GM21381 (cell line): Measurements from ENCODE around the gene RTL9.

ENCODE experiments used
- ATAC-seq: cut with Tn5 transposase; IDR thresholded peaks from one replicate; pipeline ENCODE4 v1.9.1; 2021; ENCODE audit warnings: mild to moderate bottlenecking, moderate library complexity; ENCODE audit not compliant: unreplicated experiment

The RTL9 gene

DNA sequence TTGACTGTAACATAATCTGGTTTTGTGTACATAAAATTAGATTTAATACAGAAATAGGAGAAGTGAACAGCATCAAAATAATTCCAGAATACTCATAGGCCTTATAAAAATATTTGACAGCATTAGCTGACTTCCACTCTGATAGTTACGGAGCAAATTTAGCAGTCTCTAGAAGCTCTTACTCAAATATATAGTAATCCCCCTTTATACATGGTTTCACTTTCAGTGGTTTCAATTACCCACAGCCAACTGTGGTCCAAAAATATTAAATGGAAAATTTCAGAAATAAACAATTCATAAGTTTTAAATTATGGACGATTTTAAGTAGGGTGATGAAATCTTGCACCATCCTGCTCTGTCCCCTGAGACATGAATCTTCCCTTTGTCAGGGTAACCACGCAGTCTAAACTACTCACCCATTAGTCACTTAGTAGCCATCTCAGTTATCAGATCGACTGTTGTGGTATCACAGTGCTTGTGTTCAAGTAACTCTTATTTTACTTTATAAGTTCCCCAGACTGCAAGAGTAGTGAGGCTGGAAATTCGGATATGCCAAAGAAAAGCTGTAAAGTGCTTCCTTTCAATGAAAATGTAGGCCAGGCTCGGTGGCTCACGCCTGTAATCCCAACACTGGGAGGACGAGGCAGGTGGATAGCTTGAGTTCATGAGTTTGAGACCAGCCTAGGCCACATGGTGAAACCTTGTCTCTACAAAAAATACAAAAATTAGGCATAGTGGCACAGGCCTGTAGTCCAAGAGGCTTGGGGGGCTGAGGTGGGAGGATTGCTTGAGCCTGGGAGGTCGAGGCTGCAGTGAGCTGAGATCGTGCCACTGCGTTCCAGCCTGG, 17.2 kb upstream of the RTL9 start:
- ATAC-seq = no peak

GRCh38 chrX:110346681-110347080, 12.0 kb upstream of the RTL9 start:
- no peak for ATAC-seq

DNA sequence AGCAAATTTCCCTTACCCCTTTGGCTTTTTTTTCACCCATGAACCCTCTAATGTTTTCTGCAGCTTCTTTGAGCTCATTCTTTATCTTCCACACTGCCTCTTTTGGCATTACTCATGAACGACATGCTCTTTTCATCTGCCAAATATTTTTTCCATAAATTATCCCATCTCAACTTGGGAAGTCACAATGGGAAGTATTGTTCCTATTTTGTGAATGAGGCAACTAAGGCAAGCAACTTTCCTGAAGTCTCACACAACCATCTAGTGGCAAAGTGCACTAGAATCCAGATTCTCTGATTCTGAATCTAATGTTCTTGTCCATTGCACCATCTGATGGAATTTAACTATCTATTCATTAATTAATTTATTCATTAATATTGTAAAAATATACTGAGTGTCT, 625 bp downstream of the RTL9 start:
- ATAC-seq = no peak

DNA sequence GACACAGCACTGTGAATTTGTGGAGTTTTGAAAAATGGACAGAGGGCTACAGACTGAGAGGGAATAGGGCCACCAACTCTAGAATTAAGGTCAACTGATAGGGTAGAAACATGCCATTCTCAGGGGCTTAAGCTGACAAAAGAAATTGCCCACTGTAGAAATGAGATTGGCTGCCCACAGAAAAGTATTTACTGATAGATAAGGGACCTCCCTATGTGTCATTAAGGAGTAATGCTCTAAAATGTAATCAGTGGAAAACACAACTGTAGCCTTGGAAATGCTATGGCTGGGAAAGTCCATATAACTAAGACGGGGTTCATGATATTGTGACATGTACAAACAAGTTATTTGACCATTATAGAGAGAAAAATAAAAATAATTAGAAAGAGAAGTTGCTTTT, 4.6 kb downstream of the RTL9 start:
- ATAC-seq = no peak

GRCh38 chrX:110373310-110373709, 14.7 kb downstream of the RTL9 start:
- ATAC-seq = no peak

DNA sequence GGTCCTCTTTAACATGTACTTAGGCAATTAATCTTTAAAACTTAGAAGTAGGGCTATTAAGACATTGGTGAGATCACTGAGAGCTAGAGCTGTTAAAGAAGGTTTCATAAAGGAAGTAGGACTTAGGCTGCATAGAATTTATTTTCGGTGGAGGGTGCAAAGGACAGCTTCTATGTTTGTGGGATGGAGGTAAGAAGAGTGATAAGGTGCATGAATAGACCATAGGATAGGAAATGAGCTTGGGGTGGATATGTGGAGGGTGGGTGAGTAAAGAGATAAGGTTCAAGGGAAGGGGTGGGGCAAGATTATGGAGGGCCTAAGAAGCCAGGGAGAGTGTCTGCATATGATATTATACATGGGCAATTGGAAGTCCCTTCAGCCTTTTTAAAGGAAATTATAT, 15.9 kb downstream of the RTL9 start:
- ATAC-seq = no peak

DNA sequence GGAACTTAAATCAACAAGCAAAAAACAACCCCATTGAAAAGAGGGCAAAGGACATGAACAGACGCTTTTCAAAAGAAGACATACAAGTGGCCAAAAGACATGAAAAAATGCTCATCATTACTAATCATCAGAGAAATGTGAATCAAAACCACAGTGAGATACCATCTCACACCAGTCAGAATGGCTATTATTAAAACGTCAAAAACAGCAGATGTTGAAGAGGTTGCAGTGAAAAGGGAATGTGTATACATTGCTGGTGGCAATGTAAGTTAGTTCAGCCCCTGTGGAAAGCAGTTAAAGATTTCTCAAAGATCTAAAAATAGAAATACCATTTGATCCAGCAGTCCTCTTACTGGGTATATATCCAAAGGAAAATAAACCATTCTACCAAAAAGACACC, 22.6 kb downstream of the RTL9 start:
- no peak for ATAC-seq

- no peak for ATAC-seq
Observed at GRCh38 chrX:110383414-110383813, 24.8 kb downstream of the RTL9 start.

DNA sequence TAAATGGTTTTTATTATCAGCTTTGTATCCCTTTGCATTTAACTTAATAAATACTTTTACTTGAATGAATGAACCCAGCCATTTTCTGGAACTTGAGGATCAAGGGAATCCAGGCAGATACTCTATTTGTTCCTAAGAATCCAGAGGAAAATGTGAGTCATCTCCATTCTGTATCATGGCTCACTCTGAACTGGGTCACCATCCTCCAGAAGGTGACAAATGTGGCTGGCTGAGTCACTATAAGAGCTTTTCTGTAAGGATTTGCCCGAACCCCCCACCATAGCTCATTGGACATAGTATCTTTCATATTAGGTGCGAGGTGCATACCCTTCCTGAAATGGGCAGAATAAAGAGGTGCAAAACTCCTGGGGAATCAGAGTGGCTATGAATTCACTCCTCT, 25.8 kb downstream of the RTL9 start:
- ATAC-seq = no peak

DNA sequence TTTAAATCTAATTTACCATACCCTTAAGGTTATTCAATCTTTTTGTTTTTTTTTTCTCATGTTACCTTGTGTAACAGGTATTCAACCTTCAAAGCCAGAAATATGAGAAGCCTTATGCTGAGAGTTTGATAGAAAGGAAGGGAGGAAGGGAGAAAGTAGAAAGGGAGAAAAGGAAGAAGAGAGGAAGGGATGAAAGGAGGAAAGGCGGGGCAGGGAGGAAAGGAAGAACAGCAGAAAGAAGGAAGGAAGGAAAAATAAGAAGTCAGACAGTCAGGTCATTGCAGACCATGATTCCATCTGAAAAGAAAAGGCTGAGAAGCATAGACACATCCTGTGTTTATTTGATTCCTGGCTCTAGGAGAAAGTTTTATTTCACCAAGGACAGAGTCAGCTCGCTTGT, 30.9 kb downstream of the RTL9 start:
- ATAC-seq = no peak

DNA sequence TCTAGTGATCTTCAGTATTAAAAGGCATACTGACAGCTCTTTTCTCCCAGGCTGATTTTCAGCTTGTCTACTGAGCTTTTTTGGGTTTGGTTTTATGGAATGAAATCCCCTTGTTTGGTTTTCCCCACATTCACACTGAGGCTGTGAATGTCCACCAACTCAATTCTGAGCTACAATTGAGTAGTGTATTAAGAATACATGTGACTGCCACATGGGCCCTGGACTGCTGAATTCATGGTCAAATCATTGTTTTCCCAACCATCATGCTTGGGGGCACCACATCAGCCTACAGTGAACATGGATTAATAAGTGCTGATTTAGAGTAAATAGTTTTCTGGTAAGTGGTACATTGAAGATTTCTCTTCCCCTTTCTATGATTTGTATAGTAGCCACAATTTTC, 32.4 kb downstream of the RTL9 start:
- no peak for ATAC-seq

DNA sequence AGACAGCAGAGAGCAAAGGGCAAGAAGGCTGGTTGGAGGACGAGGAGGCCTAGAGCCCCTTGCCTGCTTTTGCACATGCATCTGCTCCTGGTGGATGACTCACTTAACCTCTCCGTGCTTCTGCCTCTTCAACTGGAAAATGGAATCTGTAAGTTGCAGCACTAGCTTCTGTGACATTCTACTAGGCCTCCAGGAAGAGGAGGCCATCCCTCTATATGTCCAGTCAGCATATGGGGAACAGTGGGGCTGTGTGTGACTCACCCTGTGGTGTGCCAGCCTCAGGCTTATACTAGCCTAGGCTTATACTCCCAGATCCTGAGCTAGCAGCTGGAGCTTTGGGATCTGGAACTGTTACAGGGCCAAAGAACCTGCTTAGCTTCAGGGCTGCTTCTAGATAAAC, 36.0 kb downstream of the RTL9 start:
- ATAC-seq = no peak

DNA sequence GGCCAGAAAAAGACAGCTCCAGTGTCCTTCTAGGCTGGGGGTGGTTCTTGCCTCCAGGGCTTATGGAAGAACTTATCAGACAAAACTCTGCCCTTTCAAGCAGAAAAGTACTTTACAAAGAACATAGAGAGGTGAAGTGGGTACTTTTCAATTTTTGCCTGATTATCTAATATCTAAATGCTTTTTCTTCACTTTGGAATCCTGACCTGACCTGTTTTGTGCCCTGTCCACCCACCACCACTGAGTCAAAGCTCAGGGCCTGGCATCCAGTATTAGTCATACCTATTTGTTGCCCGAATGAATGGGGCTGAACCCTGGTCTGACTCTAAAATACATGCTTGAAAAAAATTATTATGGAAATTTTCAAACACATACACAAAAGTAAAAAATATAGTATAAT, 37.2 kb downstream of the RTL9 start:
- no peak for ATAC-seq

DNA sequence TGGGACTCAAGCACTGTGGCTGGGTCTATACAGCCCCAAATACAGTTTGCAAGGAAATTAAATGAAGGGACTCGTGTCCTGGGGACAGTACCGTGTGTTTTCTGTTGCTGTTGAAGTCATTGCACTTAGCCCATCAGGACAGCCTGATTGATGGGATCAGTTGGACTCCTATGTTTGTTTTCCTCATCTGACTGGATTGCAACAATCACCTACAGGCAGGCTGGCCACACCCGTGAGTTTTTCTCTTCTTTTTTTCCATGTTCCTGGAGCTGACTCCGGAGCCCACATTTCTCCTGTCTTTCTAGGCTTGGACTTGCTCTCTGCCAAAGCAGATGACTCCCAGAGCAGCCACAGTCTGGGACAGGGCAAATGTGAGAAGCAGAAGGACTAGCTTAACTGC, 38.1 kb downstream of the RTL9 start:
- no peak for ATAC-seq

DNA sequence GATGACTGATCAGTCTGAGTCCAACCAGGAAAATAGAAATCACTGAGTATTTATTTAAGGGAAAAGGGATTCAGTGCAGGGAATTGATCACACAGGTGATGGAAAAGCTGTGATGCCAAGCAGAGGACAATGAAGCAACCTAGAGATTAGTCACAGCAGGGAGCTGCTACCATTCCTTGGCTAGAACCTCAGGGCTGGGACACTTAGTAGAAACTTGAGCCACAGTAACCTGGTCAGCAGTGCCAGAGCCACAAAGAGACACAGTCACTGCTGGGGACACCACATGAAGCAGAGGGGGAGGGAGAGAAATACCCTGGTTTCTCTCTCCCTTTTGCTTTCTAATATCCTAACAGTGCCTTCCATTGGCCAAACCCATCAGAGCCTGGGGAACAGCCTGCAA, 38.7 kb downstream of the RTL9 start:
- no peak for ATAC-seq

DNA sequence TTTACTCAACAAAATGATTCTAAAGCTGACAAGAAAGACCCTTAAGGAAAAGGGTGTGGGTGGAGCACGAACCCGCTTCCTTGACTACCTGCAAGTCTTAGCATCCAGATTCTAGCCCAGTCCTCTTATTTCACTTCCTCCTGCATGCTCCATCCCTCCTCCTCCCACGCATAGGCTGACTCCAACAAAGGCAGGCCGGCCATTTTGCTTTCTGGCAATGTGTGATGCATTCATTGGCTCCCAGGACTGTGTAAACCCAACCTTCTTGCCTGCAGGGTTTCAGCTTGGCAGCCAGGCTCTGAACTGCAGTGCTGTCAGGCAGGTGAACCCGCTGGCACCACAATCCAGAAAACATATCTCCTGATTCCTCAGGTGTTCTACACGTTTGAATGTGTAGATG, 39.3 kb downstream of the RTL9 start:
- no peak for ATAC-seq

DNA sequence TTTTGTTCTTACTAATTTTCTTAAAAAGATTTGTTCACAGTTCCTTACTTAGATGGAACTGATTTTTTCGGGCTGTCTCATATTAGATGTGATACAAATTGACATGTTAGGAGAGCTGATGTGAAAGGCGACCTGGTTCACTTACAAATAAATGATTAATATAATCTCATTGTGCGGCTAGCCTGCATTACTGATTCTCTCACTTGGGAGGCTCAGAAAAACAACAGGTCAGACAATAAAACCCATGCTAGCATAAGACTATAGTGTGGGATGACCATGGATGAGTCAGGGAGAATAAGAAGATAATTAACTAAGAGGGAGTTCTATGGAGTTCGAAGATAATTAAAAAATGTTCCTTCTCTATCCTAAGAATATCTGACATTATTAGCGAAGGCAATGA, 40.8 kb downstream of the RTL9 start:
- no peak for ATAC-seq

DNA sequence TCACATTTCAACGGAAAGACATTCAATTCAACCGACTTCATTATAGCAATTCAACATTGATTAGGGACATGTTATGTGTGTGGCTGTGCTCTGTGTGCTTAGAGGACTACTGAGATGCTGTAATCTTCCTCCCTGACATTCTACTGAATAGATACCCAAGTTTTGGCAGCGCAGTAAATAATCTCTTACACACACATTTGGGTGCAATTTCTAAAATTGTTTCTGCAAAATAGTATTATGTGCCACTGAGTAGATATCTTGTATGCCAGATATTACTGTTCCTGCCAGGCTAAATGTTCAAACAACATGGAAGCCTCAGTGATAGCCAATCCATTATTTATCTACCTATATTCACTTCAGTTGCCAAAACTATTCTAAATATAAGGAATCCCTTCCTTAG, 41.3 kb downstream of the RTL9 start:
- no peak for ATAC-seq

DNA sequence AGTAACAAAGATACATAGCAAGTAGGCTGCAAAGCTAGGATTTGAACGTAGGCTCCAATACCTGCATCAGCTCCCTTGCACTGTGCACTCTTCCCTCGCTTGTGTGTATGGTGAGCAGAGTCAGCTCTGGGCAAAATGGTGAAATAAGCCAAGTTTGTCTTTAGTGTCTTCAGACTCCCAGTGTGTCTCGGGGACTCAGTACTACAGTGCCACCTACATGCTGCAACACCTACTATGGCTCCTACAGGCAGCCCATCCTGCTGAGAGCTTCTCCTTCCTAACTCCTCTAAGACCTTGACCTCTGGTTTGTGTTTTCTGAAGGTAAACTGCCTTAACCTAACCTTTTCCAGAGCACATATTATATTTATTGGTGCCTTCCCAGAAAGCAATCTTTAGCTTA, 42.5 kb downstream of the RTL9 start:
- ATAC-seq = no peak

- ATAC-seq = no peak
Observed at GRCh38 chrX:110402091-110402849, 43.6 kb downstream of the RTL9 start.

DNA sequence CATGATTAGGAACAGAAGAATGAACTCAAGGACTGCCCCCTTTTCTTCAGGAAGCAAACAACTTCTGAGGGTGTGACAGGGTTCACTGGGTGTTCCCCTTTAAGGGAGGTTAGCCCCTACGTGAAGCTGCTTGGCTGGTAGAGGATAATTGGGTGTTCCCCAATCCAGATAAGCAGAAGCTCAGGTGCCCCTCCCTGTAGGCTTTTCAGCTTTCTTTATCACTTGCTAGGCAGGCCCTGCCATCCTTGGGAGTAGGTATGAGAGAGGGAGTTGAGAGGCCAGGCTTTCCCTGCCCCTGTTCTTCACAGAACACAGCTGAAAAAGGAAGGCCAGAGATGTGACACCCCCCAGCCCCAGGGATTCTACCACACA, 44.2 kb downstream of the RTL9 start:
- ATAC-seq = no peak

- ATAC-seq = no peak
Observed at GRCh38 chrX:110403441-110404238, 45.0 kb downstream of the RTL9 start.
